K562 (cell line): ENCODE measurements around the gene LAMB3. TPM values are rescaled to one million over a fixed set of nuclear protein-coding genes. Genes with fewer than 3 reads are reported as not detected.

ENCODE experiments used
- ATAC-seq: fragments of 200-7000 bp; cut with Tn5 transposase; 3 replicates; pipeline ENCODE4 v1.9.1; 2020; ENCODE audit warnings: moderate library complexity
- BruUV-seq: library from RNA; stranded (reverse); fragments of 400-500 nt; replicated peaks from 2 replicates; lab custom pipeline; 2021; lab: Mats Ljungman, UMichigan
- CTCF ChIA-PET: fragments of 300-600 bp; formaldehyde crosslinking; extraction: SDS; loops from one replicate; lab custom pipeline; 2021; ENCODE audit warnings: low intra/inter-chr PET ratio; lab: Yijun Ruan, JAX
- POLR2A ChIA-PET: fragments of 300-600, 350-650 bp; sonication (Branson Sonifier 250); formaldehyde crosslinking; extraction: SDS; loops from one replicate; lab custom pipeline; 2021; ENCODE audit warnings: antibody characterized with exemption, inconsistent platforms; lab: Yijun Ruan, JAX
- DNase-seq, 4 experiments: peaks; one replicate each; pipeline versions ENCODE4 v3.0.0 to v3.0.0-alpha.2; 2011 to 2018; ENCODE audit warnings: low spot score in 3 of 4, mixed read lengths in 3 of 4; ENCODE audit errors: extremely low read depth in 1 of 4
- FAIRE-seq: peaks from 2 replicates; lab custom pipeline; 2011; peaks lifted over from hg19 to GRCh38; lab: Jason Lieb, UNC
- H2AFZ ChIP-seq: 2 replicates; pipeline ENCODE4 v1.6.0; 2011; ENCODE audit warnings: low read depth, low read length, control low read depth, inconsistent platforms
- H3K27ac ChIP-seq: fragments of 200-600 bp; 3 replicates; pipeline ENCODE4 v1.8.0; 2011; ENCODE audit warnings: low read depth, mild to moderate bottlenecking, control low read depth, inconsistent platforms, low read length, moderate library complexity, mixed read lengths; ENCODE audit errors: extremely low read depth
- H3K27me3 ChIP-seq, 2 experiments: fragments of 300-600 bp in 1 of 2; 2 replicates in 1 of 2; 3 replicates in 1 of 2; pipeline versions ENCODE4 v1.6.0 to v1.8.0; 2011; ENCODE audit warnings: inconsistent platforms in 2 of 2, low read length in 2 of 2, mild to moderate bottlenecking in 1 of 2, mixed read lengths in 1 of 2, moderate library complexity in 1 of 2; ENCODE audit not compliant: control insufficient read depth in 2 of 2, insufficient read depth in 2 of 2
- H3K36me3 ChIP-seq: fragments of 300-600 bp; 3 replicates; pipeline ENCODE4 v1.8.0; 2011; ENCODE audit warnings: mild to moderate bottlenecking, low read length, inconsistent platforms; ENCODE audit not compliant: control insufficient read depth, insufficient read depth
- H3K4me1 ChIP-seq, 2 experiments: fragments of 200-600 bp in 1 of 2; replicated peaks in 1 of 2; 2 replicates in 1 of 2; 3 replicates in 1 of 2; pipeline versions ENCODE4 v1.5.1 to v1.8.0; 2011; ENCODE audit warnings: inconsistent platforms in 2 of 2, low read length in 2 of 2, mild to moderate bottlenecking in 1 of 2, mixed read lengths in 1 of 2, moderate library complexity in 1 of 2; ENCODE audit not compliant: control insufficient read depth in 2 of 2, insufficient read depth in 2 of 2
- H3K4me2 ChIP-seq: 2 replicates; pipeline ENCODE4 v1.6.1; 2011; ENCODE audit warnings: low read length, control low read depth, inconsistent platforms, mixed read lengths; ENCODE audit not compliant: insufficient read depth
- H3K4me3 ChIP-seq: fragments of 200-600 bp; sonication (generic), shearing (Covaris generic); 2 replicates; pipeline ENCODE4 v1.5.1; 2016; ENCODE audit warnings: control low read depth, inconsistent platforms
- H3K79me2 ChIP-seq: fragments of 200-600 bp; 3 replicates; pipeline ENCODE4 v1.8.0; 2011; ENCODE audit warnings: low read length, inconsistent platforms; ENCODE audit not compliant: control insufficient read depth, insufficient read depth
- H3K9ac ChIP-seq, 2 experiments: 2 replicates each; pipeline versions ENCODE4 v1.6.0 to v1.6.1; 2011; ENCODE audit warnings: low read depth in 2 of 2, low read length in 2 of 2, control low read depth in 1 of 2, inconsistent platforms in 1 of 2, mild to moderate bottlenecking in 1 of 2, mixed read lengths in 1 of 2; ENCODE audit not compliant: insufficient read depth in 1 of 2
- H3K9me1 ChIP-seq: one replicate; pipeline ENCODE4 v1.6.0; 2011; ENCODE audit warnings: inconsistent platforms, mild to moderate bottlenecking, low read length, moderate library complexity; ENCODE audit not compliant: control insufficient read depth, insufficient read depth
- H3K9me3 ChIP-seq: replicated peaks from 2 replicates; pipeline ENCODE4 v1.5.1; 2011; ENCODE audit warnings: low read depth, low read length, inconsistent platforms; ENCODE audit not compliant: control insufficient read depth, insufficient read depth
- H4K20me1 ChIP-seq: replicated peaks from 2 replicates; pipeline ENCODE4 v1.6.1; 2011; ENCODE audit warnings: low read length, inconsistent platforms, mixed read lengths; ENCODE audit not compliant: control insufficient read depth, insufficient read depth
- ATF3 ChIP-seq, 2 experiments: fragments of 450-650 bp in 1 of 2; sonication (generic) in 1 of 2; formaldehyde crosslinking in 1 of 2; IDR thresholded peaks in 1 of 2; conservative IDR thresholded peaks in 1 of 2; 2 replicates each; pipeline versions ENCODE4 v1.6.1 to v1.8.1; 2016 to 2023; ENCODE audit warnings: mild to moderate bottlenecking in 2 of 2, moderate library complexity in 2 of 2, inconsistent platforms in 1 of 2, missing genetic modification reagents in 1 of 2
- BACH1 ChIP-seq: fragments of 200-800 bp; sonication (Bioruptor generic); IDR thresholded peaks from 2 replicates; pipeline ENCODE4 v1.6.1; 2016; ENCODE audit warnings: missing genetic modification characterization, missing compliant biosample characterization
- CHCHD3 ChIP-seq: fragments of 250-450 bp; sonication (Bioruptor Pico); IDR thresholded peaks from 2 replicates; pipeline ENCODE4 v2.1.2; 2022; ENCODE audit warnings: mild to moderate bottlenecking
- HDAC1 ChIP-seq, 2 experiments: fragments of 450-650 bp; IDR thresholded peaks; 2 replicates each; pipeline ENCODE4 v1.6.1; 2016 to 2017; ENCODE audit warnings: inconsistent platforms in 1 of 2, mild to moderate bottlenecking in 1 of 2, moderate library complexity in 1 of 2
- HNRNPLL ChIP-seq: fragments of 200-400 bp; formaldehyde crosslinking; IDR thresholded peaks from 2 replicates; pipeline ENCODE4 v1.6.1; 2017; ENCODE audit warnings: low read length, low read depth, mild to moderate bottlenecking; ENCODE audit not compliant: poor library complexity, severe bottlenecking
- NBN ChIP-seq: fragments of 450-650 bp; IDR thresholded peaks from 2 replicates; pipeline ENCODE4 v1.6.1; 2016; ENCODE audit warnings: low read depth, mild to moderate bottlenecking
- NFIX ChIP-seq: fragments of 250-450 bp; sonication (Bioruptor Pico); IDR thresholded peaks from 2 replicates; pipeline ENCODE4 v1.4.0; 2020; ENCODE audit warnings: low read depth, mild to moderate bottlenecking, moderate library complexity
- SRF ChIP-seq, 2 experiments: fragments of 250-450, 450-650 bp in 1 of 2; sonication (Bioruptor Pico) in 1 of 2; sonication (generic) in 1 of 2; formaldehyde crosslinking; IDR thresholded peaks; 2 replicates each; pipeline versions ENCODE4 v1.5.0 to v1.5.1; 2020 to 2022; ENCODE audit warnings: mild to moderate bottlenecking in 1 of 2, missing genetic modification reagents in 1 of 2
- TSHZ1 ChIP-seq: fragments of 250-450 bp; sonication (Bioruptor Pico); IDR thresholded peaks from 2 replicates; pipeline ENCODE4 v1.4.0; 2020; ENCODE audit warnings: mild to moderate bottlenecking, moderate library complexity
- ZNF140 ChIP-seq: fragments of 250-450 bp; sonication (Bioruptor Pico); IDR thresholded peaks from 2 replicates; pipeline ENCODE4 v1.8.0; 2021; ENCODE audit warnings: moderate library complexity, mild to moderate bottlenecking, inconsistent platforms
- ZNF79 ChIP-seq: fragments of 250-450 bp; sonication (Bioruptor Pico); IDR thresholded peaks from 2 replicates; pipeline ENCODE4 v1.4.0; 2020; ENCODE audit warnings: low read depth, mild to moderate bottlenecking, moderate library complexity
- WGBS: fragments of 100-300 bp; shearing (Covaris generic); methylation state at CpG from one replicate; pipeline ENCODE4 v1.1.6; 2016; ENCODE audit warnings: low coverage, mixed read lengths; ENCODE audit not compliant: insufficient coverage; ENCODE audit errors: missing lambda C conversion rate; 5-methylcytosine and 5-hydroxymethylcytosine counted together
- in situ Hi-C: fragments of 300-500 bp; cut with MboI; formaldehyde crosslinking; loops from 4 replicates; pipeline ENCODE4 v1.15.0; 2018; ENCODE audit warnings: inconsistent platforms, mixed read lengths
- intact Hi-C: fragments of 100-400 bp; cut with micrococcal nuclease; formaldehyde crosslinking; loops from 2 replicates; pipeline ENCODE4 v1.14.2; 2022
- polyA plus RNA-seq, 8 experiments: library from polyadenylated mRNA; depleted of rRNA in 4 of 8; stranded (reverse) in 5 of 8; unstranded in 3 of 8; fragments of >200 nt; fragmentation: Nextera tagmentation in 2 of 8; fragmentation: Illumina TruSeq in 1 of 8; extraction: Ambion mirVana in 2 of 8; extraction: Trizol in 1 of 8; gene quantifications; 2 replicates each; pipeline versions ENCODE4 v1.2.1 to v1.2.3, GENCODE V29; 2011 to 2014; ENCODE audit warnings: inconsistent platforms in 1 of 8, missing spikeins in 1 of 8
- total RNA-seq, 7 experiments: library from RNA; depleted of rRNA in 6 of 7; stranded (reverse); fragments of >200 nt in 6 of 7; fragmentation: Illumina TruSeq in 2 of 7; extraction: Trizol in 2 of 7; gene quantifications; 2 replicates each; pipeline versions ENCODE4 v1.2.1 to v1.2.3, GENCODE V29; 2011 to 2021; ENCODE audit warnings: low replicate concordance in 1 of 7
- TF ChIP-seq, protein P1 (sequence below): sonication (generic); formaldehyde crosslinking; IDR thresholded peaks from 2 replicates; pipeline ENCODE4 v1.8.0; 2022; ENCODE audit warnings: mild to moderate bottlenecking, missing genetic modification reagents

The LAMB3 gene
- total and polyA plus RNA-seq, 9 of the 15 experiments (the other 6 are each of a cell fraction or from before 2014, with no cell fraction given), result 0.08 to 1.3 (median 0.91) TPM

DNA sequence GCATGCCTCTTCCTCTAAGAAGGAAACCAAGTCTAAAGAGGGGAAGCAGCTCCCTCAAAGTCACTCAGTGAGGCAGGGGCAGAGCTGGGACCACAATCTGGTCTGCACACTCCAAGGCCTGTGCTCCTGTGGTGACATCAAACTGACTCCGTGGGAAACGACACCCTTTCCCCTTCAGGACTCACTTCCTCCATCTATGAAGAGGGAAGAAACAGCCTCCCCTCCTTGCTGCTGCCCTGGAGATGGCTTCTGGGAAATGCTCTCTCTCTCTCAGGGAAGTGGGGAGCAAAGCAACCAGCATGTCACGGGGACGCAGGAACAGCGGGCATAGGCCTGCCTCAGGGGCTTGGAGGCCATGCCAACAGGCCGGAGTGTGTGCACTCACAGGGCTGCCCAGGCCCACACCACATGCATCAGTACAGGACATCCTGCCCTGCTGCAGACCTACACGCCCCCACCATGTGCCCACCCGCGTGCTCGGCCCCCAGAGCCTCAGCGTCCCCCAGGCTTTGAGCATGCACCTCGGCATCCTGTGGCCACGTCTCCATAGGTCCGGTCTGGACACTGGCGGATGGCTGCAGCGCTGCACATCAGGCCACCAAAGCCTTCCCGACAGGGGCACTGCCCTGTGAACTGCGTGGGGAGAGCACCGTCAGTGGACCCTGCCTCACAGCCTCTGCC is 25.7 kb downstream of the LAMB3 start:
- Histone ChIP-seq H3K9me3 (no peaks in the 10 kb centered on the region), H3K9me1 (peaks cover 3% of the 10 kb centered on the region), H3K27me3 (peaks cover 28 to 87% of the 10 kb centered on the region in 2 experiments; a peak in 4 of 5 replicates), H3K36me3 (no peaks in the 10 kb centered on the region), H3K4me1 (peaks cover 0 to 22% of the 10 kb centered on the region in 2 experiments; a peak in 2 of 5 replicates), H3K79me2 (no peaks in the 10 kb centered on the region), H2AFZ (no peak overlapping the region), H3K9ac (0 out of 4 replicates have a peak overlapping the region, but pooled peaks of 1 of the 2 experiments have one; percentile 26), H4K20me1 (0 out of 2 replicates have a peak, but pooled peaks cover 8% of the 10 kb centered on the region), H3K27ac (no peak overlapping the region), H3K4me3 (no peak overlapping the region), H3K4me2 (no peak overlapping the region)
- no TSS peak for BruUV-seq
- intact Hi-C loops (loop anchor here (1.0 to 2.0 kb wide), 2 partner anchors 50 to 67 kb away; no protein-coding TSS in a partner anchor), in situ Hi-C loops (no loop called here)
- ChIA-PET CTCF (interaction anchor here (1.0 kb wide), 1 partner anchor 23 kb away, joined by 3 read pairs; no protein-coding TSS in a partner anchor), POLR2A (no interaction called here)
- WGBS, result 30% methylated on average over 19 of the region's 19 CpGs
- ATAC-seq, result no peak
- no peak for DNase-seq
- FAIRE-seq, result no peak
- TF ChIP-seq NBN (no peak), CHCHD3 (CRISPR knock-in tag) (no peak), BACH1 (tag) (no peak), ATF3 (IDR thresholded peaks at IDR 0.05) (no peak), ATF3 (CRISPR knock-in tag; conservative IDR thresholded peaks at IDR 0.05) (no peak), ZNF140 (CRISPR knock-in tag) (no peak), NFIX (CRISPR knock-in tag) (no peak), HNRNPLL (no peak), ZNF79 (no peak), SRF (CRISPR knock-in tag; IDR thresholded peaks at IDR 0.05) (no peak), HDAC1 (IDR thresholded peaks at IDR 0.05) (no peak), TSHZ1 (CRISPR knock-in tag) (no peak)
- TF ChIP-seq, protein P1, sequence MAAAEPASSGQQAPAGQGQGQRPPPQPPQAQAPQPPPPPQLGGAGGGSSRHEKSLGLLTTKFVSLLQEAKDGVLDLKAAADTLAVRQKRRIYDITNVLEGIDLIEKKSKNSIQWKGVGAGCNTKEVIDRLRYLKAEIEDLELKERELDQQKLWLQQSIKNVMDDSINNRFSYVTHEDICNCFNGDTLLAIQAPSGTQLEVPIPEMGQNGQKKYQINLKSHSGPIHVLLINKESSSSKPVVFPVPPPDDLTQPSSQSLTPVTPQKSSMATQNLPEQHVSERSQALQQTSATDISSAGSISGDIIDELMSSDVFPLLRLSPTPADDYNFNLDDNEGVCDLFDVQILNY (CRISPR knock-in tag), result no peak
